Fibroblast of mammary gland (primary cell): ENCODE data around the gene ZNF622.

ENCODE experiments used
- DNase-seq: peaks from one replicate; pipeline ENCODE4 v3.0.0-alpha.2; 2010; ENCODE audit warnings: low read depth
- H3K4me3 ChIP-seq: 2 replicates; pipeline ENCODE4 v1.5.1; 2011; ENCODE audit warnings: low read depth, mild to moderate bottlenecking, low read length, moderate library complexity; ENCODE audit not compliant: control insufficient read depth
- TF ChIP-seq, protein P1 (sequence below): conservative IDR thresholded peaks from 2 replicates; pipeline ENCODE4 v1.5.1; 2011; ENCODE audit warnings: low read depth, low read length, inconsistent platforms; ENCODE audit not compliant: control insufficient read depth, insufficient read depth

ZNF622 gene

GRCh38 chr5:16490911-16491310, 25.3 kb upstream of the ZNF622 start:
- no peak for DNase-seq
- TF ChIP-seq, protein P1, sequence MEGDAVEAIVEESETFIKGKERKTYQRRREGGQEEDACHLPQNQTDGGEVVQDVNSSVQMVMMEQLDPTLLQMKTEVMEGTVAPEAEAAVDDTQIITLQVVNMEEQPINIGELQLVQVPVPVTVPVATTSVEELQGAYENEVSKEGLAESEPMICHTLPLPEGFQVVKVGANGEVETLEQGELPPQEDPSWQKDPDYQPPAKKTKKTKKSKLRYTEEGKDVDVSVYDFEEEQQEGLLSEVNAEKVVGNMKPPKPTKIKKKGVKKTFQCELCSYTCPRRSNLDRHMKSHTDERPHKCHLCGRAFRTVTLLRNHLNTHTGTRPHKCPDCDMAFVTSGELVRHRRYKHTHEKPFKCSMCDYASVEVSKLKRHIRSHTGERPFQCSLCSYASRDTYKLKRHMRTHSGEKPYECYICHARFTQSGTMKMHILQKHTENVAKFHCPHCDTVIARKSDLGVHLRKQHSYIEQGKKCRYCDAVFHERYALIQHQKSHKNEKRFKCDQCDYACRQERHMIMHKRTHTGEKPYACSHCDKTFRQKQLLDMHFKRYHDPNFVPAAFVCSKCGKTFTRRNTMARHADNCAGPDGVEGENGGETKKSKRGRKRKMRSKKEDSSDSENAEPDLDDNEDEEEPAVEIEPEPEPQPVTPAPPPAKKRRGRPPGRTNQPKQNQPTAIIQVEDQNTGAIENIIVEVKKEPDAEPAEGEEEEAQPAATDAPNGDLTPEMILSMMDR: no peak
- no peak overlapping the region for H3K4me3 ChIP-seq

GRCh38 chr5:16489322-16489791, 23.8 kb upstream of the ZNF622 start:
- no peak overlapping the region for H3K4me3 ChIP-seq
- TF ChIP-seq, protein P1: peak; percentile 81
- DNase-seq: peak; percentile 66

DNA sequence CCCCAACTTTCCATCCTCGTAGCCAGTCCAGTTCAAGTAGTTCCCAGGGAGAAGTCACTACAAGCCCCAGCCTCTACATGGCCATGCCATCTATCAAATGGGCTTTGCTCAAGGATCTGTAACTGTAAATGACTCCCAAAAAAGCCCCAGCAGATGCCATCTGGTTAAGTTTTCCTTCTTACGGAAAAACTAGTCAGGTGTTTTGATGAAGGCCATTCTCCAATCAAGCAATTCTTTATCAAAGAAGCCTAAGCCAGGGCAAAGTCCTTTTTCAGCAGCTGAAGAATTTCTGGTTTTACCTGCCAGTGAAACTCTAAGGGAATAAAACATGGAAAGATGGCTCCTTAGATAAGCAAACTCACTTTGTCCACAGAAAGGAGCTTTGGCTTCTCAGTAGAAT, 21.9 kb upstream of the ZNF622 start:
- no peak for DNase-seq
- TF ChIP-seq, protein P1: no peak
- no peak overlapping the region for H3K4me3 ChIP-seq

GRCh38 chr5:16486711-16487111, 21.1 kb upstream of the ZNF622 start:
- no peak overlapping the region for H3K4me3 ChIP-seq
- TF ChIP-seq, protein P1: no peak
- DNase-seq: no peak

DNA sequence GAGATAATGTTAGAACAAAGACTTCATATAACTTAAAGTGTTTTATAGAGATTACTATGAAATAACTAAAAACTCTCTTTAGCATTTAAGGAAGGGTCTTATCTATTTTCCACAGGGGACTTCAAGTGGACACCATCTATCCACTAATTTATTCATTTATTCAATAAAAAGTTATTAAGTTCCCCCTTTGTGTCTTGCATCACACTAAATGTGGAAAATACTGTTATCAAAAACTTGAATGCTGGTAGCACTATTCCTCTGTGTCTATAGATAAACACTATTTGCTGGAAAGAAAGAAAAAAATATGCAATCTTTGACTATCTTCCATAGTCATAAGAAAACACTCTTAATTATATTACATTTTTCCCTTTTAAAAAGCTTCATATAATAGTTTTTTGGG, 20.1 kb upstream of the ZNF622 start:
- DNase-seq: no peak

DNA sequence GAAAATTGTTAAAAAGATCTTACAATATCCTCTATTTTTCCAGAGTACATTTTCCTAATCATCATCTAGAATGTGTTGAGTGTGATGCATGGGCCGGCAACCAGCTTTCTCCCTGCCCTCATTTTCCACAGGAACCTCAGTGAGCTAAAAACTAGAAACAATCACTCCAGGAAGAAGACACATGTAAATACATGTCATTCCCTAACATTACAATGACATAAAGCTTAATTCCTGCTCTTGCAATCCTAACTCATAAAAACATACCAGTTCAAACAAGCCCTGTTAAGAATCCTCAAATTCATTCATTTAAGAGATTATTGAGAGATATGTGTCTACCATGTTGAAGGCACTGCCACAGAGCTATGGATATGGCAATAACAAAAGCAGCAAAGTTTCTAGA, 18.5 kb upstream of the ZNF622 start:
- H3K4me3 ChIP-seq: no peak overlapping the region
- TF ChIP-seq, protein P1: no peak
- DNase-seq: no peak

More for the DNA sequence above, 20.1 kb upstream of the ZNF622 start:
- TF ChIP-seq, protein P1: no peak
- H3K4me3 ChIP-seq: no peak overlapping the region

- H3K4me3 ChIP-seq: no peak overlapping the region
- no peak for DNase-seq
- TF ChIP-seq, protein P1: no peak
Measured at GRCh38 chr5:16483361-16483760, 17.8 kb upstream of the ZNF622 start.
